GM10266 (cell line): ENCODE data around the gene SF3B2.
A peak's percentile ranks its signal among the peaks of the same experiment; 100 is the strongest.

Experiments used
- DNase-seq: peaks from one replicate; pipeline ENCODE4 v3.0.0; 2012; ENCODE audit errors: extremely low spot score
- TF ChIP-seq, protein P1 (sequence below): IDR thresholded peaks from 2 replicates; pipeline ENCODE4 v1.5.1; 2012; ENCODE audit warnings: mild to moderate bottlenecking, low read depth; ENCODE audit not compliant: control insufficient read depth, insufficient read depth; ENCODE audit errors: missing control alignments

The SF3B2 gene, protein sequence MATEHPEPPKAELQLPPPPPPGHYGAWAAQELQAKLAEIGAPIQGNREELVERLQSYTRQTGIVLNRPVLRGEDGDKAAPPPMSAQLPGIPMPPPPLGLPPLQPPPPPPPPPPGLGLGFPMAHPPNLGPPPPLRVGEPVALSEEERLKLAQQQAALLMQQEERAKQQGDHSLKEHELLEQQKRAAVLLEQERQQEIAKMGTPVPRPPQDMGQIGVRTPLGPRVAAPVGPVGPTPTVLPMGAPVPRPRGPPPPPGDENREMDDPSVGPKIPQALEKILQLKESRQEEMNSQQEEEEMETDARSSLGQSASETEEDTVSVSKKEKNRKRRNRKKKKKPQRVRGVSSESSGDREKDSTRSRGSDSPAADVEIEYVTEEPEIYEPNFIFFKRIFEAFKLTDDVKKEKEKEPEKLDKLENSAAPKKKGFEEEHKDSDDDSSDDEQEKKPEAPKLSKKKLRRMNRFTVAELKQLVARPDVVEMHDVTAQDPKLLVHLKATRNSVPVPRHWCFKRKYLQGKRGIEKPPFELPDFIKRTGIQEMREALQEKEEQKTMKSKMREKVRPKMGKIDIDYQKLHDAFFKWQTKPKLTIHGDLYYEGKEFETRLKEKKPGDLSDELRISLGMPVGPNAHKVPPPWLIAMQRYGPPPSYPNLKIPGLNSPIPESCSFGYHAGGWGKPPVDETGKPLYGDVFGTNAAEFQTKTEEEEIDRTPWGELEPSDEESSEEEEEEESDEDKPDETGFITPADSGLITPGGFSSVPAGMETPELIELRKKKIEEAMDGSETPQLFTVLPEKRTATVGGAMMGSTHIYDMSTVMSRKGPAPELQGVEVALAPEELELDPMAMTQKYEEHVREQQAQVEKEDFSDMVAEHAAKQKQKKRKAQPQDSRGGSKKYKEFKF

GRCh38 chr11:66051766-66052663 is at the start of gene SF3B2:
Gene SF3B2, plus strand, starts transcription at chr11:66052364. Its CDS starts 21 bp downstream, at chr11:66052385.
- TF ChIP-seq, protein P1, sequence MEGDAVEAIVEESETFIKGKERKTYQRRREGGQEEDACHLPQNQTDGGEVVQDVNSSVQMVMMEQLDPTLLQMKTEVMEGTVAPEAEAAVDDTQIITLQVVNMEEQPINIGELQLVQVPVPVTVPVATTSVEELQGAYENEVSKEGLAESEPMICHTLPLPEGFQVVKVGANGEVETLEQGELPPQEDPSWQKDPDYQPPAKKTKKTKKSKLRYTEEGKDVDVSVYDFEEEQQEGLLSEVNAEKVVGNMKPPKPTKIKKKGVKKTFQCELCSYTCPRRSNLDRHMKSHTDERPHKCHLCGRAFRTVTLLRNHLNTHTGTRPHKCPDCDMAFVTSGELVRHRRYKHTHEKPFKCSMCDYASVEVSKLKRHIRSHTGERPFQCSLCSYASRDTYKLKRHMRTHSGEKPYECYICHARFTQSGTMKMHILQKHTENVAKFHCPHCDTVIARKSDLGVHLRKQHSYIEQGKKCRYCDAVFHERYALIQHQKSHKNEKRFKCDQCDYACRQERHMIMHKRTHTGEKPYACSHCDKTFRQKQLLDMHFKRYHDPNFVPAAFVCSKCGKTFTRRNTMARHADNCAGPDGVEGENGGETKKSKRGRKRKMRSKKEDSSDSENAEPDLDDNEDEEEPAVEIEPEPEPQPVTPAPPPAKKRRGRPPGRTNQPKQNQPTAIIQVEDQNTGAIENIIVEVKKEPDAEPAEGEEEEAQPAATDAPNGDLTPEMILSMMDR = no peak
- DNase-seq = peak; percentile 97

DNA sequence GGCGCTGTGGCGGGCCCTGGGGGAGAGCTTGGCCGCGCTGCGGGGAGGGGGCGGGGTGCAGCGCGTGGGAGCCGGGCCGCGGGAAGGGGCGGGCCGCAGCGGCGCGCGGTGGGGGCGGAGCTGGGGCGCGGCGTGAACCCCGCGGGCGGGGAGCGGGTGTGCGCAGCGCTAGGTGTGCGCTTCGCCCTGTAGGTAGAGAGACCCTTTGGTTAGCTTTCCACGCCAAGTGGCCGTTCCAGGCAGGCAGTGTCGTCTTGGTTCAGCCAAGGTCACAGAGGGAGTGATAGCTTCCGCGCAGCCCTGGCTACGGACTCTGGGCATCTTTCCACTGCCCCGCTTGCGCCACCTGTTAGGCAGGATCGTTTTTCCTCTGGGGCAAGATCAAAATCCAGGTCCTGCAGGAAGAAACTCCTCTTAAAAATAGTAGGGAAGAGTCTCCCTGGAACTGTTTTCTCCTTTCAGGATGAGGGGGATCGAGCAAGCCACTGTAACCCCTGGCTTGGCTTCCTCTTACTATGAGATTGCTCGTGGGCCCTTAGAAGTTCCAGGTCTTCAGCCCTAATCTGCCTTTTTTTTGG is 49.4 kb upstream of the SF3B2 start:
- DNase-seq = peak; percentile 85
- TF ChIP-seq, protein P1 = peak; percentile 12

- no peak for DNase-seq
- TF ChIP-seq, protein P1 = no peak
These were observed 48.9 kb upstream of the SF3B2 start for GRCh38 chr11:66003291-66003690.

- TF ChIP-seq, protein P1 = no peak
- no peak for DNase-seq
These were observed 48.0 kb upstream of the SF3B2 start for GRCh38 chr11:66004186-66004585.

GRCh38 chr11:66006134-66006890 is 45.9 kb upstream of the SF3B2 start:
- TF ChIP-seq, protein P1 = no peak
- DNase-seq = no peak

- TF ChIP-seq, protein P1 = no peak
- no peak for DNase-seq
These were observed 45.3 kb upstream of the SF3B2 start for GRCh38 chr11:66006891-66007176.
